Skeletal muscle tissue (tissue), 4 donors: ENCODE measurements around the gene BCL2L14. TPM values are rescaled to one million over a fixed set of nuclear protein-coding genes. Genes with fewer than 3 reads are reported as not detected.
"Not testable (repeated sequence)": the region's sequence is repeated elsewhere in the genome, so short reads cannot be mapped to it uniquely, and the experiment has no call there.

Experiments
- H3K27ac ChIP-seq: one replicate; pipeline ENCODE4 v1.7.0; 2013; ENCODE audit warnings: mild to moderate bottlenecking, low read depth, low read length, inconsistent platforms
- H3K27me3 ChIP-seq, 3 donors: one replicate each; pipeline ENCODE4 v1.7.0; 2013; ENCODE audit warnings: low read length in 3 of 3; ENCODE audit not compliant: control insufficient read depth in 3 of 3, insufficient read depth in 3 of 3
- H3K36me3 ChIP-seq, 3 donors: one replicate each; pipeline ENCODE4 v1.7.0; 2013; ENCODE audit warnings: low read length in 3 of 3; ENCODE audit not compliant: control insufficient read depth in 3 of 3, insufficient read depth in 3 of 3
- H3K4me1 ChIP-seq, 3 donors: one replicate each; pipeline ENCODE4 v1.7.0; 2013; ENCODE audit warnings: low read length in 3 of 3, mild to moderate bottlenecking in 3 of 3; ENCODE audit not compliant: control insufficient read depth in 3 of 3, insufficient read depth in 3 of 3
- H3K4me3 ChIP-seq, 3 donors: one replicate each; pipeline ENCODE4 v1.7.0; 2013; ENCODE audit warnings: low read length in 3 of 3
- H3K9ac ChIP-seq, 3 donors: one replicate each; pipeline ENCODE4 v1.7.0; 2013; ENCODE audit warnings: low read length in 3 of 3, mild to moderate bottlenecking in 3 of 3, moderate library complexity in 2 of 3, low read depth in 1 of 3
- H3K9me3 ChIP-seq, 3 donors: one replicate each; pipeline ENCODE4 v1.7.0; 2013; ENCODE audit warnings: low read length in 3 of 3; ENCODE audit not compliant: control insufficient read depth in 3 of 3
- total RNA-seq: library from RNA; depleted of rRNA; stranded (reverse); fragments of >200 nt; gene quantifications from one replicate; pipeline ENCODE4 v1.2.3, GENCODE V29; 2014
- donor health status: Osteomylitis.

Gene BCL2L14
- total RNA-seq, 1 donor from 2014 or later, result under 0.01 TPM

- Histone ChIP-seq H3K9ac (no peak overlapping the region), H3K9me3 (no peaks in the 10 kb centered on the region), H3K27me3 (no peaks in the 10 kb centered on the region), H3K27ac (no peak overlapping the region), H3K36me3 (peaks cover 0 to 4% (median 3%) of the 10 kb centered on the region in 3 donors), H3K4me3 (no peak overlapping the region), H3K4me1 (no peaks in the 10 kb centered on the region)
Measured at GRCh38 chr12:12098691-12099015, 27.9 kb downstream of the BCL2L14 start.

- Histone ChIP-seq H3K4me1 (no peaks in the 10 kb centered on the region), H3K36me3 (peaks cover 0 to 4% (median 3%) of the 10 kb centered on the region in 3 donors), H3K27ac (no peak overlapping the region), H3K27me3 (no peaks in the 10 kb centered on the region), H3K9ac (no peak overlapping the region), H3K9me3 (no peaks in the 10 kb centered on the region), H3K4me3 (no peak overlapping the region)
Measured at GRCh38 chr12:12099102-12099501, 28.4 kb downstream of the BCL2L14 start.

GRCh38 chr12:12107678-12108077, 36.9 kb downstream of the BCL2L14 start:
- H3K36me3 ChIP-seq, result no peaks in the 10 kb centered on the region
- H3K9me3 ChIP-seq, result peaks cover 0 to 5% (median 2%) of the 10 kb centered on the region in 3 donors
- no peaks in the 10 kb centered on the region for H3K27me3 ChIP-seq
- H3K27ac ChIP-seq, result no peak overlapping the region
- H3K4me1 ChIP-seq, result peaks cover 0 to 6% (median 0%) of the 10 kb centered on the region in 3 donors
- no peak overlapping the region for H3K9ac ChIP-seq
- peak overlapping the region in 1 of 3 donors; percentile 13 for H3K4me3 ChIP-seq

GRCh38 chr12:12108441-12109058, 37.8 kb downstream of the BCL2L14 start:
- Histone ChIP-seq H3K4me3 (no peak overlapping the region), H3K36me3 (no peaks in the 10 kb centered on the region), H3K4me1 (peaks cover 0 to 6% (median 0%) of the 10 kb centered on the region in 3 donors), H3K9ac (no peak overlapping the region), H3K9me3 (peaks cover 0 to 5% (median 2%) of the 10 kb centered on the region in 3 donors), H3K27ac (no peak overlapping the region), H3K27me3 (no peaks in the 10 kb centered on the region)

- not testable (repeated sequence) for H3K9me3 ChIP-seq, H3K4me3 ChIP-seq, H3K9ac ChIP-seq, H3K4me1 ChIP-seq, H3K36me3 ChIP-seq, H3K27me3 ChIP-seq, H3K27ac ChIP-seq
Measured at GRCh38 chr12:12110923-12111555, 40.3 kb downstream of the BCL2L14 start.

- H3K9me3 ChIP-seq, result no peaks in the 10 kb centered on the region
- H3K9ac ChIP-seq, result no peak overlapping the region
- no peaks in the 10 kb centered on the region for H3K4me1 ChIP-seq
- peaks cover 0 to 4% (median 3%) of the 10 kb centered on the region in 3 donors for H3K36me3 ChIP-seq
- H3K4me3 ChIP-seq, result no peak overlapping the region
- H3K27me3 ChIP-seq, result no peaks in the 10 kb centered on the region
- H3K27ac ChIP-seq, result no peak overlapping the region
Measured at GRCh38 chr12:12115514-12115913, 44.8 kb downstream of the BCL2L14 start.

- Histone ChIP-seq H3K9ac (no peak overlapping the region), H3K4me3 (no peak overlapping the region), H3K27ac (no peak overlapping the region)
Measured at GRCh38 chr12:12116677-12117076, 45.9 kb downstream of the BCL2L14 start.

GRCh38 chr12:12121061-12121460, 50.3 kb downstream of the BCL2L14 start:
- H3K9me3 ChIP-seq, result no peaks in the 10 kb centered on the region
- H3K27me3 ChIP-seq, result no peaks in the 10 kb centered on the region
- peaks cover 11 to 28% (median 23%) of the 10 kb centered on the region in 3 donors for H3K36me3 ChIP-seq

More at GRCh38 chr12:12116677-12117076, 45.9 kb downstream of the BCL2L14 start:
- no peaks in the 10 kb centered on the region for H3K9me3 ChIP-seq
- peaks cover 7 to 12% (median 7%) of the 10 kb centered on the region in 3 donors for H3K36me3 ChIP-seq
- no peaks in the 10 kb centered on the region for H3K4me1 ChIP-seq
- H3K27me3 ChIP-seq, result no peaks in the 10 kb centered on the region

GRCh38 chr12:12123036-12123604, 52.4 kb downstream of the BCL2L14 start:
- no peak overlapping the region for H3K27ac ChIP-seq
- H3K9ac ChIP-seq, result no peak overlapping the region
- peaks cover 14 to 35% (median 34%) of the 10 kb centered on the region in 3 donors for H3K36me3 ChIP-seq

More at GRCh38 chr12:12121061-12121460, 50.3 kb downstream of the BCL2L14 start:
- Histone ChIP-seq H3K9ac (no peak overlapping the region), H3K4me1 (no peaks in the 10 kb centered on the region), H3K4me3 (no peak overlapping the region), H3K27ac (no peak overlapping the region)

GRCh38 chr12:12126551-12126950, 55.8 kb downstream of the BCL2L14 start:
- Histone ChIP-seq H3K9ac (no peak overlapping the region), H3K27ac (no peak overlapping the region), H3K36me3 (peaks cover 7 to 29% (median 28%) of the 10 kb centered on the region in 3 donors), H3K4me1 (no peaks in the 10 kb centered on the region), H3K9me3 (no peaks in the 10 kb centered on the region), H3K27me3 (no peaks in the 10 kb centered on the region), H3K4me3 (no peak overlapping the region)

More at GRCh38 chr12:12123036-12123604, 52.4 kb downstream of the BCL2L14 start:
- no peaks in the 10 kb centered on the region for H3K4me1 ChIP-seq
- H3K4me3 ChIP-seq, result no peak overlapping the region
- H3K27me3 ChIP-seq, result no peaks in the 10 kb centered on the region
- no peaks in the 10 kb centered on the region for H3K9me3 ChIP-seq
